GM03348 (cell line): Measurements from ENCODE around the gene TBC1D10B.
"Not testable (repeated sequence)": the region's sequence is repeated elsewhere in the genome, so short reads cannot be mapped to it uniquely, and the experiment has no call there.

Experiments
- DNase-seq: peaks from one replicate; pipeline ENCODE4 v3.0.0; 2012; ENCODE audit warnings: low spot score

The TBC1D10B gene

GRCh38 chr16:30335028-30335597 is 35.2 kb downstream of the TBC1D10B start:
- peak; percentile 84 for DNase-seq

DNA sequence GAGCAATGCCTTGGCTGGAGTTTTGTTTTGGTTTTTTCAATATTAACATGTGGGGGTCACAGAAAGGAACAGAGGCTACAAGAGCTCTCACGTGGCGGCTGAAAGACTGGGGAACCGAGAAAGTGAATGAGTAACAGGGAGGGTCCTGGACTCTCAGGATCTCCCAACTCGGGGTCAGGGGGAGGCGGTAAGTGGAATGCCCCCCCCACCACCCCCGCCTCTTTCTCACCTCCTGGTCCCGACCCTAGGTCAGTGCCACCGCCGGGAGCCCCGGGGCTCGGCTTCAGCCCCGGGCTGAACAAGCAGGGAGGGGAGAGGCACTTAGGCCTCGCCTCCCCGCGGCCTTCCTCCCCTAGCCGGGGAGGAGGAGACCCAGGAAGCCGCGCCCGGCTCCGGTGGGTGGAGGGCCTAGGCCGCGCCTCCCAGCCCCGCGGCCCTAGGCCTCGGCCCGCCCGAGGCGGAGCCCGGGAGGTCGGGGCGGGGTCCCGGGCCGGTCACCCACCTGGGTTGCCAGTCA is 35.8 kb downstream of the TBC1D10B start:
- peak; percentile 74 for DNase-seq

DNA sequence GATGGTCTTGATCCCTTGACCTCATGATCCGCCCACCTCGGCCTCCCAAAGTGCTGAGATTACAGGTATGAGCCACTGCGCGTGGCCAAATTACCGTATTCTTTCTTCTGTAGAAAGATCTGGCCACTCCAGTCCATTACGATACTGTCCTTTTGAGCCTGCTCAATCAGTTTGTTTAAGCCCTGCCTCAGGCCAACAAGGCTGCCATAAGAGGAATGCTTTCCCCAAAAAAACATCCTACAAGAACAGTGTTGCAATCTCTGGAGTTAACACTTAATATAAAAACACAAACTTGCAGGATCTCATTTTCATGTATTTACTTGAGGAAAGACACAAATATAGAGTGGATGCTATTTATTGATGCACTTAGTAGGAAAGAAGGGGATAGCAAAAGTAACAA is 46.1 kb downstream of the TBC1D10B start:
- not testable (repeated sequence) for DNase-seq

DNA sequence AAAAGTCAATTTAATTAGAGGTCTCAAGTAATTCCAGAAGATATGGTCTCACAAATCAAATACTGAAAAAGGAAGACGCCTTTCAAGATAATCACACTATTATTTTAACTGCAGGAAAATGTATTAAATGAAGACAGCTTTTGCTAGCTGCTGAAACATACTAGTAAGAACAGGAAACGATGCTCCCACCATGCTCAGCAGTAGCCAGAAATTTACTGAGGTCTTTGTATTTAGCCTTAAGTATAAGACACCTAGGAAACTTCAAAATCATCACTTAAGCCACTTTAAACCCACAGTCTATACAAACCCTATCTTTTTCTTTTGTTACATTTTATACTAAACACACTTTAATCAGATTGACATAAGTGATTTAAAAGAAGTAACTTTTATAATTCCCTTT is 51.6 kb downstream of the TBC1D10B start:
- not testable (repeated sequence) for DNase-seq

- DNase-seq = not testable (repeated sequence)
Measured at GRCh38 chr16:30310937-30311336, 59.4 kb downstream of the TBC1D10B start.

DNA sequence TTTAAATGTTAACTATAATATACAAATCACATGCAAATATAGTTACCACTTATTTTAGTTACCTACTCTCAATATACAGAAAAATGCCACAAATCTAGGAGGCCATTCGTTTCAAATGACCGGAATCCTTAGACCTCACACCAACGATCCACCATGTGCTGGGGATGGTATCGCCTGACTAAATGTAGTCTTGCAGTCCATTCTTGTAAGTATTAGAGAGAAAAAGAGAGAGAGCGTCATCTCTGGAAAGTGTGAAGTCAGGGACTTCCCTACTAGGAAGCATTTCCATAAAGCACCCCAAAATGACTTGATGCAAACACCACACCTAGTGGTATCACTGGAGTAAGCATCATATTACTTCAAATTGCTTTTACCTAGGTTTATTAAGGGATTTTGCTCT is 61.0 kb downstream of the TBC1D10B start:
- DNase-seq = not testable (repeated sequence)
